ENCODE measurements around the gene BLMH. TPM values are rescaled to one million over a fixed set of nuclear protein-coding genes. Genes with fewer than 3 reads are reported as not detected.

BLMH gene
- total and polyA plus RNA-seq, 9 of the 15 experiments (the other 6 are each of a cell fraction or from before 2014, with no cell fraction given) = 26.0 to 118 (median 67.3) TPM

- TF ChIP-seq ZNF589 (CRISPR knock-in tag; IDR thresholded peaks at IDR 0.05; ENCODE audit: low read depth) (peak; percentile 73), RBM14 (IDR thresholded peaks at IDR 0.05; ENCODE audit: borderline replicate concordance, insufficient read depth, low read depth, low read length) (no peak), KAT2B (IDR thresholded peaks at IDR 0.05; ENCODE audit: low read depth, low read length) (no peak), KLF10 (CRISPR knock-in tag; IDR thresholded peaks at IDR 0.05) (no peak), ZNF175 (CRISPR knock-in tag; IDR thresholded peaks at IDR 0.05; ENCODE audit: low read depth) (0 out of 2 replicates have a peak, but pooled peaks have one; percentile 81), ZNF584 (CRISPR knock-in tag; IDR thresholded peaks at IDR 0.05; ENCODE audit: low read depth) (peak; percentile 44; the same call in 1 of the 2 replicates), HNRNPH1 (optimal IDR thresholded peaks at IDR 0.05; ENCODE audit: low read depth, low read length) (no peak), ZNF395 (CRISPR knock-in tag; IDR thresholded peaks at IDR 0.05) (peak; percentile 58; the same call in 1 of the 2 replicates), BACH1 (tag; IDR thresholded peaks at IDR 0.05) (no peak), SOX6 (IDR thresholded peaks at IDR 0.05) (no peak), ZNF766 (CRISPR knock-in tag; conservative IDR thresholded peaks at IDR 0.05) (0 out of 2 replicates have a peak, but pooled peaks have one; percentile 27)
Observed at GRCh38 chr17:30323262-30323894, 31.6 kb upstream of the BLMH start (continued).

Measured in K562 (cell line).